ENCODE data around the gene LRRC70.

DNA sequence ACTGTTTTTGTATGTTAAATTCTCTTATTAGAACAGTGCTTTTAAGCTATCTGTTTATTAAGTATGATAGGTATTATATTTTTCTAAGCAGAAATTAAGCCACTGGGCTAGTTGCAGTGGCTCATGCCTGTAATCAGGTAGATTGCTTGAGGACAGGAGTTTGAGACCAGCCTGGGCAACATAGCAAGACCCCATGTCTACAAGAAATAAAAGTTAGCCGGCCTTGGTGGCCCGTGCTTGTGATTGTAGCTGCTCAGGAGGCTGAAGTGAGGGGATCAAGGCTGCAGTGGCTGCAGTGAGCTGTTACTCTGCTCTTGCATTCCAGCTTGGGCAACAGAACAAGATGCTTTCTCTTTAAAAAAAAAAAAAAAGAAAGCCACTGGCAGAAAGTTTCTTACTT lies 45.0 kb upstream of the LRRC70 start:
- TF ChIP-seq, protein P1, sequence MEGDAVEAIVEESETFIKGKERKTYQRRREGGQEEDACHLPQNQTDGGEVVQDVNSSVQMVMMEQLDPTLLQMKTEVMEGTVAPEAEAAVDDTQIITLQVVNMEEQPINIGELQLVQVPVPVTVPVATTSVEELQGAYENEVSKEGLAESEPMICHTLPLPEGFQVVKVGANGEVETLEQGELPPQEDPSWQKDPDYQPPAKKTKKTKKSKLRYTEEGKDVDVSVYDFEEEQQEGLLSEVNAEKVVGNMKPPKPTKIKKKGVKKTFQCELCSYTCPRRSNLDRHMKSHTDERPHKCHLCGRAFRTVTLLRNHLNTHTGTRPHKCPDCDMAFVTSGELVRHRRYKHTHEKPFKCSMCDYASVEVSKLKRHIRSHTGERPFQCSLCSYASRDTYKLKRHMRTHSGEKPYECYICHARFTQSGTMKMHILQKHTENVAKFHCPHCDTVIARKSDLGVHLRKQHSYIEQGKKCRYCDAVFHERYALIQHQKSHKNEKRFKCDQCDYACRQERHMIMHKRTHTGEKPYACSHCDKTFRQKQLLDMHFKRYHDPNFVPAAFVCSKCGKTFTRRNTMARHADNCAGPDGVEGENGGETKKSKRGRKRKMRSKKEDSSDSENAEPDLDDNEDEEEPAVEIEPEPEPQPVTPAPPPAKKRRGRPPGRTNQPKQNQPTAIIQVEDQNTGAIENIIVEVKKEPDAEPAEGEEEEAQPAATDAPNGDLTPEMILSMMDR (IDR thresholded peaks at IDR 0.05), result no peak
- TF ChIP-seq POLR2A (IDR thresholded peaks at IDR 0.05), result no peak
